Lung (tissue), 12 donors: ENCODE results near the gene CASZ1. TPM values are rescaled to one million over a fixed set of nuclear protein-coding genes. Genes with fewer than 3 reads are reported as not detected.
A peak's percentile ranks its signal among the peaks of the same experiment; 100 is the strongest.

Experiments used
- ATAC-seq: fragments of 200-7000 bp; cut with Tn5 transposase; one replicate; pipeline ENCODE4 v1.9.1; 2020; ENCODE audit warnings: moderate number of reproducible peaks; ENCODE audit not compliant: insufficient read depth, low FRiP score
- DNase-seq, 3 donors: peaks; one replicate each; pipeline ENCODE4 v3.0.0-alpha.2; 2013 to 2017
- H3K27ac ChIP-seq, 2 donors: one replicate each; pipeline ENCODE4 v1.5.1; 2013; ENCODE audit warnings: mild to moderate bottlenecking in 2 of 2, moderate library complexity in 2 of 2, control low read depth in 1 of 2, inconsistent platforms in 1 of 2, low read depth in 1 of 2, low read length in 1 of 2
- H3K27me3 ChIP-seq, 3 donors: one replicate each; pipeline ENCODE4 v1.5.1; 2013; ENCODE audit warnings: low read length in 2 of 3; ENCODE audit not compliant: control insufficient read depth in 3 of 3, insufficient read depth in 3 of 3
- H3K36me3 ChIP-seq, 4 donors: one replicate each; pipeline ENCODE4 v1.5.1; 2013; ENCODE audit warnings: low read length in 4 of 4, mild to moderate bottlenecking in 1 of 4, moderate library complexity in 1 of 4; ENCODE audit not compliant: control insufficient read depth in 4 of 4, insufficient read depth in 4 of 4
- H3K4me1 ChIP-seq, 5 donors: one replicate each; pipeline ENCODE4 v1.5.1; 2013; ENCODE audit warnings: low read length in 5 of 5, mild to moderate bottlenecking in 2 of 5, moderate library complexity in 1 of 5; ENCODE audit not compliant: control insufficient read depth in 5 of 5, insufficient read depth in 5 of 5
- H3K4me3 ChIP-seq: one replicate; pipeline ENCODE4 v1.5.1; 2013; ENCODE audit warnings: mild to moderate bottlenecking, control low read depth, moderate library complexity
- H3K9ac ChIP-seq, 2 donors: one replicate each; pipeline ENCODE4 v1.5.1; 2013; ENCODE audit warnings: low read length in 2 of 2, control low read depth in 1 of 2; ENCODE audit not compliant: insufficient read depth in 1 of 2
- H3K9me3 ChIP-seq, 4 donors: one replicate each; pipeline ENCODE4 v1.5.1; 2013; ENCODE audit warnings: low read length in 3 of 4, mild to moderate bottlenecking in 1 of 4, moderate library complexity in 1 of 4; ENCODE audit not compliant: control insufficient read depth in 4 of 4, insufficient read depth in 3 of 4
- CTCF ChIP-seq: IDR thresholded peaks from 2 replicates; pipeline ENCODE4 v1.5.1; 2012; ENCODE audit warnings: mild to moderate bottlenecking; ENCODE audit errors: control extremely low read depth, extremely low read depth
- WGBS, 2 donors: extraction: QIAGEN DNeasy Blood & Tissue Kit; methylation state at CpG; one replicate each; pipeline ENCODE4 v1.1.7; 2013; 5-methylcytosine and 5-hydroxymethylcytosine counted together
- polyA plus RNA-seq, 2 donors: library from polyadenylated mRNA; stranded (reverse); fragments of 200-250 nt; gene quantifications; one replicate each; pipeline ENCODE4 v1.2.1, GENCODE V29; 2013
- total RNA-seq, 2 donors: library from RNA; depleted of rRNA in 1 of 2; stranded (reverse); fragments of >200 nt in 1 of 2; gene quantifications; one replicate each; pipeline ENCODE4 v1.2.1, GENCODE V29; 2014 to 2021
- donor health status: control.
- donor health status: control.
- donor health status: Bipolar disorder and iron deficiency.
- donor health status: healthy.
- donor health status: DM: yes; HTN: yes; CAD: no.

The CASZ1 gene
- total and polyA plus RNA-seq, 4 donors = 10.3 to 69.9 (median 40.5) TPM

- WGBS, 2 donors = 65 to 74% methylated on average over 13 to 14 of the region's 14 CpGs
- no peak for TF ChIP-seq CTCF
- H3K4me1 ChIP-seq = peaks cover 0 to 12% (median 5%) of the 10 kb centered on the region in 5 donors
- DNase-seq (no peak), ATAC-seq (no peak)
- H3K4me3 ChIP-seq = no peak overlapping the region
- H3K9me3 ChIP-seq = no peaks in the 10 kb centered on the region
- peaks cover 0 to 2% (median 0%) of the 10 kb centered on the region in 3 donors for H3K27me3 ChIP-seq
- H3K36me3 ChIP-seq = no peaks in the 10 kb centered on the region
- peak overlapping the region; percentile 15 to 66 for H3K27ac ChIP-seq
- H3K9ac ChIP-seq = peak overlapping the region in 1 of 2 donors; percentile 11
Measured at GRCh38 chr1:10698726-10699469, 97.5 kb downstream of the CASZ1 start.

- Histone ChIP-seq H3K4me1 (peaks cover 0 to 12% (median 5%) of the 10 kb centered on the region in 5 donors), H3K36me3 (no peaks in the 10 kb centered on the region), H3K9me3 (no peaks in the 10 kb centered on the region), H3K9ac (no peak overlapping the region), H3K27me3 (no peaks in the 10 kb centered on the region), H3K27ac (peak overlapping the region in 1 of 2 donors; percentile 22), H3K4me3 (no peak overlapping the region)
- ATAC-seq (no peak), DNase-seq (no peak)
- TF ChIP-seq CTCF = no peak
- 92 to 95% methylated on average over 25 of the region's 25 CpGs for WGBS, 2 donors
Measured at GRCh38 chr1:10697621-10698160, 98.8 kb downstream of the CASZ1 start.

GRCh38 chr1:10696977-10697376 lies 99.5 kb downstream of the CASZ1 start:
- Histone ChIP-seq H3K4me3 (no peak overlapping the region), H3K27me3 (no peaks in the 10 kb centered on the region), H3K4me1 (peaks cover 0 to 12% (median 5%) of the 10 kb centered on the region in 5 donors), H3K9me3 (no peaks in the 10 kb centered on the region), H3K9ac (no peak overlapping the region), H3K27ac (peak overlapping the region in 1 of 2 donors; percentile 74), H3K36me3 (no peaks in the 10 kb centered on the region)
- DNase-seq = no peak
- 92 to 93% methylated on average over 7 of the region's 7 CpGs for WGBS, 2 donors
- no peak for TF ChIP-seq CTCF
- ATAC-seq = no peak
